Measurements from ENCODE around the gene PPIF. TPM values are rescaled to one million over a fixed set of nuclear protein-coding genes. Genes with fewer than 3 reads are reported as not detected.

Gene PPIF
- total RNA-seq, 1 donor from 2014 or later, result 21.9 TPM

DNA sequence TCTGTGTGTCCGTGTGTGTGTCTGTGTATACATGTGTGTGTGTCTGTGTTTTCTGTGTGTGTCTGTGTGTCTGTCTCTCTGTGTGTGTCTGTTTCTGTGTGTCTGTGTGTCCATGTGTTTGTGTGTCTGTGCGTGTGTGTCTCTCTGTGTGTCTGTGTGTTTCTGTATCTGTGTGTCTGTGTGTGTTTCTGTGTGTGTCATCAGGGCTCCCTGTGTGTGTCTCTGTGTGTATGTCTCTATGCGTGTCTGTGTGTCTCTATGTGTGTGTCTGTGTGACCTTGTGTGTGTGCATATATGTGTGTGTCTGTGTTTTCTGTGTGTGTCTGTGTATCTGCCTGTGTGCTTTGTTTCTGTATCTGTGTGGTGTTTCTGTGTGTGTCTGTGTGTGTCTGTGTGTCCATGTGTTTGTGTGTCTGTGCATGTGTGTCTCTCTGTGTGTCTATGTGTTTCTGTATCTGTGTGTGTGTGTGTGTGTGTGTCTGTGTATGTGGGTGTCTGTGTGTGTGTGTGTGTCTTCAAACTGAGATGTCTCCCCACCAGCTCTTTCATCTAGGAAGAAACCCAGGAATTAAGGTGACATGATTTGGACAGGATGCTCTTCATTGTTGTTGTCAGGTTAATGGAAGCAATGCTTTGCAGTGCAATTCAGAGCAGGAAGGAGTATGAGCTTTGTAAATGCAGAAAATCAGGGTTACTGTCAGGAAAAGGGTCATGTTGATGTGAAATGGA lies 20.7 kb upstream of the PPIF start:
- TF ChIP-seq, protein P1, sequence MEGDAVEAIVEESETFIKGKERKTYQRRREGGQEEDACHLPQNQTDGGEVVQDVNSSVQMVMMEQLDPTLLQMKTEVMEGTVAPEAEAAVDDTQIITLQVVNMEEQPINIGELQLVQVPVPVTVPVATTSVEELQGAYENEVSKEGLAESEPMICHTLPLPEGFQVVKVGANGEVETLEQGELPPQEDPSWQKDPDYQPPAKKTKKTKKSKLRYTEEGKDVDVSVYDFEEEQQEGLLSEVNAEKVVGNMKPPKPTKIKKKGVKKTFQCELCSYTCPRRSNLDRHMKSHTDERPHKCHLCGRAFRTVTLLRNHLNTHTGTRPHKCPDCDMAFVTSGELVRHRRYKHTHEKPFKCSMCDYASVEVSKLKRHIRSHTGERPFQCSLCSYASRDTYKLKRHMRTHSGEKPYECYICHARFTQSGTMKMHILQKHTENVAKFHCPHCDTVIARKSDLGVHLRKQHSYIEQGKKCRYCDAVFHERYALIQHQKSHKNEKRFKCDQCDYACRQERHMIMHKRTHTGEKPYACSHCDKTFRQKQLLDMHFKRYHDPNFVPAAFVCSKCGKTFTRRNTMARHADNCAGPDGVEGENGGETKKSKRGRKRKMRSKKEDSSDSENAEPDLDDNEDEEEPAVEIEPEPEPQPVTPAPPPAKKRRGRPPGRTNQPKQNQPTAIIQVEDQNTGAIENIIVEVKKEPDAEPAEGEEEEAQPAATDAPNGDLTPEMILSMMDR (IDR thresholded peaks at IDR 0.05; ENCODE audit: unreplicated experiment), result no peak
- no peak for DNase-seq (ENCODE audit: low spot score)
- H3K36me3 Mint-ChIP-seq (ENCODE audit: low read depth, unreplicated experiment), result no peaks in the 10 kb centered on the region
- peaks cover 5% of the 10 kb centered on the region for H3K27me3 Mint-ChIP-seq (ENCODE audit: unreplicated experiment)
- H3K27ac Mint-ChIP-seq (ENCODE audit: unreplicated experiment), result no peak overlapping the region
- no peak overlapping the region for H3K4me3 Mint-ChIP-seq (ENCODE audit: unreplicated experiment)
- peaks cover 9% of the 10 kb centered on the region for H3K4me1 Mint-ChIP-seq (ENCODE audit: unreplicated experiment)
- H3K9me3 Mint-ChIP-seq (ENCODE audit: unreplicated experiment), result no peaks in the 10 kb centered on the region

DNA sequence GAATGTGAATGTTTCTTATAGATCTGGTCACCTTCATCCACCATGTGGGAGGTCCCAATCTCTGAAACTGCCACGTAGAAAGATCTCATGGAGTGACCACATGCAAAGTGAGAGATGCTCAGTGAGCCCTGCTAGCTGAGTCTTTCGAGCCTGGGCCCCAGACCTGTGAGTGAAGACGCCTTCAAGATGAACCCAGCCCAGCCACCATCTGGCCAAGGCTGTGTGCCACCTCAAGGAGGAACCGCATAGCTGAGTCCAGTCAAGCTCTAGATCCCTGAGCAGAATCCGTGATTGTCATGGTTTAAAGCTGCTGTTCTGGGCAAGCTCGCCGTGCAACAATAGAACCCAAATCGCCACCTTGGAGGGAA lies 20.2 kb upstream of the PPIF start:
- no peak overlapping the region for H3K4me3 Mint-ChIP-seq (ENCODE audit: unreplicated experiment)
- H3K9me3 Mint-ChIP-seq (ENCODE audit: unreplicated experiment), result no peaks in the 10 kb centered on the region
- peaks cover 9% of the 10 kb centered on the region for H3K4me1 Mint-ChIP-seq (ENCODE audit: unreplicated experiment)
- no peak overlapping the region for H3K27ac Mint-ChIP-seq (ENCODE audit: unreplicated experiment)
- no peaks in the 10 kb centered on the region for H3K36me3 Mint-ChIP-seq (ENCODE audit: low read depth, unreplicated experiment)
- TF ChIP-seq, protein P1 (IDR thresholded peaks at IDR 0.05; ENCODE audit: unreplicated experiment), result no peak
- H3K27me3 Mint-ChIP-seq (ENCODE audit: unreplicated experiment), result peaks cover 5% of the 10 kb centered on the region
- DNase-seq (ENCODE audit: low spot score), result no peak

DNA sequence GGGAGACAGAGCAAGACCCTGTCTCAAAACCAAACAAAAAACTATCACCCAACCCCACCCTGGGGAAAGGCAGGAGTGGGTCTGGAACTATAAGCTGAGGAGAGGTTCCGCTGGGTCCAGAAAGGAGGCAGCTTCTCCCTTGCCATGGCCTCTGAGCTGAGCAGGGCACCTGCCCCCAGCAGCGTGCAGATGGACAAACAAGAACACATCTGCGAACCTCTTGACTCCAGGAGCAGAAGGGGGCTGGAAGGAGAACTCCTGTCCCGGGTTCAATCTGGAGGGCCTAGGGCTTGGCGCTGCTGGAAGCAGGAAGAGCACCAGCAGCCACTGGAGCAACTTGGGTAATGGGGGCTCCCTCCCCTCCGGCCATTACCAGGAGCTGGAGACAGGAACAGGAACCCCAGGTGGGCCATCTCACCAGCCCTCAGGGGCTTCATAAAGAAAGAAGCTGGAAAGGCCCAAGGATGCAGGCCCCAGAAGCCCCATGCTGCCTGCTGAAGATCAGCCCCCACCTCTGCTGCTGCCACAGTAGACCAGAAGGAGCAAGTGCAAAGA lies 19.0 kb upstream of the PPIF start:
- Mint-ChIP-seq H3K4me1 (ENCODE audit: unreplicated experiment) (peaks cover 9% of the 10 kb centered on the region), H3K4me3 (ENCODE audit: unreplicated experiment) (no peak overlapping the region), H3K36me3 (ENCODE audit: low read depth, unreplicated experiment) (no peaks in the 10 kb centered on the region), H3K27ac (ENCODE audit: unreplicated experiment) (no peak overlapping the region), H3K9me3 (ENCODE audit: unreplicated experiment) (no peaks in the 10 kb centered on the region), H3K27me3 (ENCODE audit: unreplicated experiment) (peaks cover 2% of the 10 kb centered on the region)
- TF ChIP-seq, protein P1 (IDR thresholded peaks at IDR 0.05; ENCODE audit: unreplicated experiment), result no peak
- no peak for DNase-seq (ENCODE audit: low spot score)

DNA sequence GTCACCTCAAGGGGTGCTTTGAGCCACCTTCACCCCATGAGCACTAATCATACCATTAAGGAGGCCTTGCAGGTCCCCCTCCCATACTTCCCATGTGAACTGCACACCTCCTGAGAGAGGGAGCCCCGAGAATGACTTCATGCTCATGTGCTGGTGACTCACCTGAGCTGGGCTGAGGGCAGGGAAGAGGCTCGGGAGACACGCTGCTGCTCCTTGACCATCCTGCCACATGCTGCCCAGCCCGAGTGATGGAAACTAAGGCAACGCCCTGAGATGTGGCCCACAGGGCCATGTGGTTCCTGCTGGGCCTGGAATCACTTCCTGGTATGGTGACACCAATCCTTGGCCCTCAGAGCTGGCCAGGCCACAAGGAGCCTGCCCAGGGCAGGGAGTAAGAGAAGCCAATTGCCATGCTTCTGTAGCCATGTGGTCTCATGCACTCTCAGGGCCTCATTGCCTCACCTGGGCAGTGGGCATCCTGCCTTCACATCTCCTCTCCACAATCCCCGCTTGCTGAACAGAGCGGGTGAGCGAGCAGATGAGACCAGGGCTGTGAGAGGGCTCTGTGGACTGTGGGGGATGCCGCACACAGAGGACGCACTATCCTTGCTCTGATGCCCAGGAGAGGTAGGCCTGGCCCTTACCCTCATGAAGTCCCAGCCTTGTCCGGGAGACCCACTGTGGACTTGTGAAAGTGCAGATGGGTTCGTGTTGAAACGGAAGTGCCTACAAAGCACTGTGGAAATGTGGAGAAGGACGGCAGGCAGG lies 18.3 kb upstream of the PPIF start:
- no peak for DNase-seq (ENCODE audit: low spot score)
- H3K9me3 Mint-ChIP-seq (ENCODE audit: unreplicated experiment), result no peaks in the 10 kb centered on the region
- TF ChIP-seq, protein P1 (IDR thresholded peaks at IDR 0.05; ENCODE audit: unreplicated experiment), result no peak
- H3K4me1 Mint-ChIP-seq (ENCODE audit: unreplicated experiment), result peaks cover 11% of the 10 kb centered on the region
- no peak overlapping the region for H3K27ac Mint-ChIP-seq (ENCODE audit: unreplicated experiment)
- no peak overlapping the region for H3K4me3 Mint-ChIP-seq (ENCODE audit: unreplicated experiment)
- peaks cover 2% of the 10 kb centered on the region for H3K27me3 Mint-ChIP-seq (ENCODE audit: unreplicated experiment)
- H3K36me3 Mint-ChIP-seq (ENCODE audit: low read depth, unreplicated experiment), result no peaks in the 10 kb centered on the region

DNA sequence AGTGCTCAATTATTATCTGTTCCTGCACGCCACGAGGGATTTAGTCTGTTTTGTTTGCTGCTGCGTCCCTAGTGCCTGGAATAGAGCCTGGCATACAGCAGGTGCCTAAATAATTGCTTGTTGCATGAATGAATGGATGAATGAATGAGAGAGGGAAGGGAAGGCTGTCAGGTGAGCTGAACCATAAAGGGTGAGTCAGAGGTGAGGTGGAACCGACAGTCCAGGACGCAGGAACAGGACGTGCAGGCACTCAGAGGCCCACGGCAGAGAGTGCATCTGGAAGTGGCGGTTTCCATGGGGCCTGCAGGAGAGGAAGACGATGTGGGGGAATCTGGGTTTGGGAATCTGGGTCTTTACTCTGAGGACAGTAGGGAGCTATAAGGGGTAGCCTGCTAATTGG lies 17.7 kb upstream of the PPIF start:
- H3K4me3 Mint-ChIP-seq (ENCODE audit: unreplicated experiment), result no peak overlapping the region
- DNase-seq (ENCODE audit: low spot score), result no peak

More for the DNA sequence above, 17.7 kb upstream of the PPIF start:
- TF ChIP-seq, protein P1 (IDR thresholded peaks at IDR 0.05; ENCODE audit: unreplicated experiment), result no peak
- H3K27ac Mint-ChIP-seq (ENCODE audit: unreplicated experiment), result no peak overlapping the region
- peaks cover 14% of the 10 kb centered on the region for H3K4me1 Mint-ChIP-seq (ENCODE audit: unreplicated experiment)
- no peaks in the 10 kb centered on the region for H3K9me3 Mint-ChIP-seq (ENCODE audit: unreplicated experiment)
- H3K36me3 Mint-ChIP-seq (ENCODE audit: low read depth, unreplicated experiment), result no peaks in the 10 kb centered on the region
- peaks cover 2% of the 10 kb centered on the region for H3K27me3 Mint-ChIP-seq (ENCODE audit: unreplicated experiment)
